Measurements from ENCODE around the gene CHAD. TPM values are rescaled to one million over a fixed set of nuclear protein-coding genes. Genes with fewer than 3 reads are reported as not detected.

The CHAD gene
- polyA plus RNA-seq, 1 donor = 5.9 TPM

DNA sequence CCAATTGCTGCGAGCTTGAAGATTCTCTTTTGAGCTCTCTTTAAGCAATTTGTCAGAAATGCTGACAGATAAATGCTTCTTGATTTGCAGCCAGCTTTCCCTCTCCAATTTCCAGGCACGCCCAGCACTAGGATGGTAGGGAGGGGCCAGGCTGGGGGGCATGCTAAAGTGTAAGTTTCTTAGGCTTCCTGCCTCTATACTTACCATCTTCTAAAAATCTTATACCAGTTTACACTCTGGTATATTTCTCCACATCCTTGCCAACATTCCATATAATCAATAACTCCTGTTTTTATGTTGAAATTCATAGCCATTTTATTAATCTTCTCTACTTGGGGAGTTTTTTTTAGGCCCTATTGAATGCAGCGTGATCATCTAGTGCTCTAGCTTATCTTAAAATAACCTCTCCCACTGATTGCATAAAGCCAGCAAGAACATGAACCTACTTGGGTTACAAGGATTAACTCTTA lies 25.1 kb downstream of the CHAD start:
- Histone ChIP-seq H3K27ac (ENCODE audit: low read length) (peak overlapping the region; percentile 31), H3K9me3 (ENCODE audit: control insufficient read depth, low read depth, low read length) (no peaks in the 10 kb centered on the region), H3K27me3 (ENCODE audit: control insufficient read depth, insufficient read depth, low read length) (no peaks in the 10 kb centered on the region), H3K4me1 (ENCODE audit: control insufficient read depth, insufficient read depth, low read length) (peaks cover 53% of the 10 kb centered on the region), H3K4me3 (ENCODE audit: low read length) (no peak overlapping the region), H3K36me3 (ENCODE audit: control insufficient read depth, insufficient read depth, low read length) (no peaks in the 10 kb centered on the region)
- WGBS (ENCODE audit: insufficient coverage, low lambda C conversion rate) = no CpG with 5 or more reads among the region's 3 CpGs
- peak in 1 of 2 donors; percentile 66 for DNase-seq

DNA sequence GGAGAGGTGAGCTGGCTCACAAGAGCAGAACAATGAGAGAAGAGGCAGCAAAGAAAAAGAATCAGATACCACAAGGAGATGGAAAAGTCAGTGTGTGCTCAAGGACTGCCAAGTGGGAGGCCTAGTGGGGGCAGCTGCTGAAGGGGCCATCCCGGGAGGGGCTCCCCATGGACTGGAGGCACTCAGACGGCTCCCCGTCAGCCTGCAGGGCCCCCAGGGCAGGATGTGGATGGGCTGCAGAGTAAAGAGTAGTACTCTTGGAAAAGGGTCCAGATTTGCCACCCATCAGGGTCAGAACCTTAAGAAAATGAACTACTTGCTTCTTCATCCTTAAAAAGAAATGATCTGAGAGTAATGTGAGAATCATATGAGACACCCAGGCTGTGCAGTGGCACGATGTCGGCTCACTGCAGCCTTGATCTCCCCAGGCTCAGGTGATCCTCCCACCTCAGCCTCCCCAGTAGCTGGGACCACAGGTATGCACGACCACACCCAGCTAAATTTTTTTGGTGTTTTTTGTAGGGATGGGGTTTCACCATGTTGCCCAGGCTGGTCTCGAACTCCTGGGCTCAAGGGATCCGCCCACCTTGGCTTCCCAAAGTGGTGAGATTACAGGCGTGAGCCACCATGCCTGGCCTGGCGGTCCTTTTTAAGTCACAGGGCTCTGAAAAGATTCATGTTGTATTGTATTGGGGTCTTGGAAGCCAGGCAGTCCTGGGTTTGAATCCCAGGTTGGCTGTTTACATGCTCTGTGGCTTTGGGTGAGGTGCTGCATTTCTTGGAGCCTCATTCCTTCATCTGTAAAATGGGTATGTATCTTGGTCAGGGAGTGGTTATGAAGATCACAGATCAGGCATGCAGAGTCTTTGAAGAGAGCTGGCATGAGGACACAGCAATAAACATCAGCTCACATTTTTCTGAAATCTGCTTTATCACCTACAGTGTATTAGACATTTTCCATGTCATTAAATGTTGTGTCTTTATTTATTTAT lies 27.5 kb downstream of the CHAD start:
- Histone ChIP-seq H3K4me1 (ENCODE audit: control insufficient read depth, insufficient read depth, low read length) (peaks cover 42% of the 10 kb centered on the region), H3K9me3 (ENCODE audit: control insufficient read depth, low read depth, low read length) (no peaks in the 10 kb centered on the region), H3K36me3 (ENCODE audit: control insufficient read depth, insufficient read depth, low read length) (peaks cover 5% of the 10 kb centered on the region), H3K27me3 (ENCODE audit: control insufficient read depth, insufficient read depth, low read length) (no peaks in the 10 kb centered on the region), H3K27ac (ENCODE audit: low read length) (peak overlapping the region; percentile 89), H3K4me3 (ENCODE audit: low read length) (no peak overlapping the region)
- no CpG with 5 or more reads among the region's 10 CpGs for WGBS (ENCODE audit: insufficient coverage, low lambda C conversion rate)
- DNase-seq = no peak

DNA sequence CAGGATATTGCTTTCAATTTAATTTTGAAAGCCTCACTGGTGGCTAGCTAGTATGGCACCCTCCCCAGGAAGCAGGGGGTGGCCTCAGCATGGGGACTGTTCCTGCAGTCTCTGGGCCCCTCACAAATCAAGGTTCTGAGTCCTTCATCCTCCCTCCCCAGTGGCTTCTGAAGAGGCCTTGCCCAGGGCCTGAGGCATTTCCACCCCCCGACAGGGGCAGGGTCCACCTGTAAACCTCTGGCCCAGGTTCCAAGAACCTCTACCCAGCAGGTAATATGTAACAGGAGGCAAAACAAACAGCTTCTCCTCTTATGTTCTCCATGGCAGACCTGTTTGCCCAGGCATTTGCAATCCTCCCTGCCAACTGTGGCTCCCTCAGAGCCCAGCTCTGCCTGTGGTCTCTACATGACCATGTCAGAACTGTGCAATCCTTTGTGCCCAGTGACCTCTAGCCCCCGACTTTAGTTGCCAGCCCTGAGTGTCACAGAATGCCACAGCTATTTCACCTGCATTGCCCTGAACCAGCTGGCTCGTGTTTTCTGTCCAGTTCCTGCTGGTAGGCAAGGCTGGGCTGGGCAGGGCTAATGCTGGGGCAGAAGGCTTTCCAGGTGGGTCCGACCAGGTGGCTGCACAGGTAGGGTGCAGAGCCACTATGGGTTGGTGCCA lies 28.4 kb downstream of the CHAD start:
- no CpG with 5 or more reads among the region's 4 CpGs for WGBS (ENCODE audit: insufficient coverage, low lambda C conversion rate)
- H3K27me3 ChIP-seq (ENCODE audit: control insufficient read depth, insufficient read depth, low read length) = no peaks in the 10 kb centered on the region
- DNase-seq = peak; percentile 83 to 90

DNA sequence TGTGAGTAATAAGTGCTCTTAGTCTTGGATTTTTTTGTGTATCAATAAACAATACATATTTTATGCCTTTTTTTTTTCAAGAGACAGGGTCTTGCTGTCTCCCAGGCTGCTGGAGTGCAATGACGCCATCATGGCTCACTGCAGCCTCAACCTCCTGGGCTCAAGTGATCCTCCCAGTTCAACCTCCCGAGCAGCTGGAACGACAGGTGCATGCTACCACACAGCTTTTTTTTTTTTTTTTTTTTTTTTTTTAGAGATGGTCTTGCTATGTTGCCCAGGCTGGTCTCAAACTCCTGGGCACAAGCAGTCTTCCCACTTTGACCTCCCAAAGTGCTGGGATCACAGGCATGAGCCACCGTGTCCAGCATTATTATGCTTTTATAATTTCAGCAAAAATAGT lies 29.7 kb downstream of the CHAD start:
- H3K36me3 ChIP-seq (ENCODE audit: control insufficient read depth, insufficient read depth, low read length) = peaks cover 5% of the 10 kb centered on the region
- no peaks in the 10 kb centered on the region for H3K27me3 ChIP-seq (ENCODE audit: control insufficient read depth, insufficient read depth, low read length)
- H3K27ac ChIP-seq (ENCODE audit: low read length) = no peak overlapping the region
- DNase-seq = no peak
- H3K4me1 ChIP-seq (ENCODE audit: control insufficient read depth, insufficient read depth, low read length) = peaks cover 40% of the 10 kb centered on the region
- no peaks in the 10 kb centered on the region for H3K9me3 ChIP-seq (ENCODE audit: control insufficient read depth, low read depth, low read length)
- no peak overlapping the region for H3K4me3 ChIP-seq (ENCODE audit: low read length)
- WGBS (ENCODE audit: insufficient coverage, low lambda C conversion rate) = no CpG with 5 or more reads among the region's 4 CpGs

More for the DNA sequence above, 28.4 kb downstream of the CHAD start:
- H3K9me3 ChIP-seq (ENCODE audit: control insufficient read depth, low read depth, low read length) = no peaks in the 10 kb centered on the region
- H3K36me3 ChIP-seq (ENCODE audit: control insufficient read depth, insufficient read depth, low read length) = peaks cover 5% of the 10 kb centered on the region
- H3K27ac ChIP-seq (ENCODE audit: low read length) = peak overlapping the region; percentile 89
- H3K4me1 ChIP-seq (ENCODE audit: control insufficient read depth, insufficient read depth, low read length) = peaks cover 42% of the 10 kb centered on the region
- no peak overlapping the region for H3K4me3 ChIP-seq (ENCODE audit: low read length)

DNA sequence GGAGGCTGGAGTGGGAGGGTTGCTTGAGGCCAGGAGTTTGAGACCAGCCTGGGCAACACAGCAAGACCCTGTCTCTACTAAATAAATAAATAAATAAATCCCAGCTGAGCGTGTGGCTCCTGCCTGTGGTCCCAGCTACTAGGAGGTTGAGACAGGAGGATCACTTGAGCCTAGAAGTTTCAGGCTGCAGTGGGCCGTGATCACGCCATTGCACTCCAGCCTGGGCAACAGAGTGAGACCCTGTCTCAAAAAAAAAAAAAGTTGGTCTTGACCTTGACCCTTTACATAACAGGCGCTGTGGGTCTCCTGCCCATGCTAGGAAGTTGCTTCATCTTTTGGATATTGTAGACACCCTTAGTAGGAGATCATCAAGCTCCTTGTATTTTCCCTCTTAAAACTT lies 31.3 kb downstream of the CHAD start:
- Histone ChIP-seq H3K9me3 (ENCODE audit: control insufficient read depth, low read depth, low read length) (no peaks in the 10 kb centered on the region), H3K36me3 (ENCODE audit: control insufficient read depth, insufficient read depth, low read length) (peaks cover 7% of the 10 kb centered on the region), H3K4me1 (ENCODE audit: control insufficient read depth, insufficient read depth, low read length) (peaks cover 26% of the 10 kb centered on the region), H3K27ac (ENCODE audit: low read length) (no peak overlapping the region), H3K27me3 (ENCODE audit: control insufficient read depth, insufficient read depth, low read length) (no peaks in the 10 kb centered on the region), H3K4me3 (ENCODE audit: low read length) (no peak overlapping the region)
- no peak for DNase-seq
- WGBS (ENCODE audit: insufficient coverage, low lambda C conversion rate) = no CpG with 5 or more reads among the region's 4 CpGs

DNA sequence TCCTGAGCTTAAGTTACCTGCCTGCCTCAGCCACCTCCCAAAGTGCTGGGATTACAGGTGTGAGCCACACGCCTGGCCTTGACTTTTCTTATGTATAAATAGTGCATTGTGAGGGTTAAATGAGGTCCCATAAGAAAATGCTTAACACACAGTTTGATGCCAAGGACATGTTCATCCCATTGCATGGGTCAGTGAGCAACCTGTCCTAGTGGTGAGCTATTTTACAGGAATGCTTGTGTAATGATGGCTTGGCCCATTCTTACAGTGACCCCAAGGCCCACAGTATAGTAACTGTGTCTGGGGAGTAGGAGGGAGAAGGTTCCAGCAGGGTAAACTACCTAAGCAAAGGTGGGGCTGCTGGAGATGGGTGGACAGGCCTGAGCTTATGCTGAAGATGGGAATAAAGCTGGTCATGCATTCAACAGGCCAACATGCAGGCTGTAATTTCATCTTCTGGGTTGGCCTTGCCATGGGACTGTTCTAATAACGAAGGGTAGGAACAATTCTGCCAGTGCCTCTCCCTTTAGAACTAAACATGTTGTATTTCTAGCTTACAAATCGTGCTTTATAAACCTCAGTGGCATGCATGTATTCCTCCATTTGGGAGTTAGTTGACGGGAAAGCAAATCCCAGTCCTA lies 36.4 kb downstream of the CHAD start:
- Histone ChIP-seq H3K9me3 (ENCODE audit: control insufficient read depth, low read depth, low read length) (no peaks in the 10 kb centered on the region), H3K27ac (ENCODE audit: low read length) (no peak overlapping the region), H3K27me3 (ENCODE audit: control insufficient read depth, insufficient read depth, low read length) (no peaks in the 10 kb centered on the region), H3K4me1 (ENCODE audit: control insufficient read depth, insufficient read depth, low read length) (peaks cover 31% of the 10 kb centered on the region), H3K36me3 (ENCODE audit: control insufficient read depth, insufficient read depth, low read length) (peaks cover 7% of the 10 kb centered on the region), H3K4me3 (ENCODE audit: low read length) (no peak overlapping the region)
- DNase-seq = no peak
- 100% methylated on average over 1 of the region's 4 CpGs for WGBS (ENCODE audit: insufficient coverage, low lambda C conversion rate)

DNA sequence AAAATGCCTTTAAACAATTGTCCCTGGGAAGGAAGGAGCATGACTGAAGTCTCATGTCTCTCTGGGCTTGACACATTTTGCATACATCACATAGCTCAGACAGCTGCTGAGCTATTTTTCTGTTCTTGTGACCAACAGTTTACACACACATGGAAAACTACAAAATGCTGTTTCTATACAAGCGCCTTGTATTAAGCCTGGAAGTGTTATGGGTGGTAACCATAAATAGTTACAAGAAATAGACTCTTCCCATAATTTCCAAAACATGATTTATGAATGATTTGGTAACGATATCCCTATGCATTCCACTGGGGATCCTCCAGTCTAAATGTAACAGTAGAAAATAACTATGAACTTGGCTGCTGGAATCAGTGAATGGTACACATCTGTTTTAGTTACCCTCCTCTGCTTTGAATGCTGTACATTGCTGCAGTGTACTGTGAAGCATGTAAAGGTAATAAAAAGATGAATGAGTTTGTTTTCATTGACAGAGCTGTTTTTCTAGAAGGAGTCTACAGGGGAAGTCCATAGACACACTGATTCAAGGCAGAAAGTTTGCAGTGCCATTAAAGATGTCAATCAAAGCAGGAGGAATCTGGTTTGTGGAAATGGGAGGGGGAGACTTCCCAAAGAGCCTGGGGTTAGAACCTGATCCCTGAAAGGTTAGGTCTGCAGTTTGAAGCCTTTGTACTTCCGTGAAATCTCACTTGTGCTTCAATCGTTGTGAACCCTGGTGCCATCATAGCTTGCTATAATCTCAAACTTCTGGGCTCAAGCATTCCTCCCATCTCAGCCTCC lies 37.7 kb downstream of the CHAD start:
- no peak overlapping the region for H3K27ac ChIP-seq (ENCODE audit: low read length)
- H3K36me3 ChIP-seq (ENCODE audit: control insufficient read depth, insufficient read depth, low read length) = peaks cover 2% of the 10 kb centered on the region
- no peak overlapping the region for H3K4me3 ChIP-seq (ENCODE audit: low read length)
- no peak for DNase-seq
- H3K9me3 ChIP-seq (ENCODE audit: control insufficient read depth, low read depth, low read length) = no peaks in the 10 kb centered on the region
- peaks cover 34% of the 10 kb centered on the region for H3K4me1 ChIP-seq (ENCODE audit: control insufficient read depth, insufficient read depth, low read length)
- no CpG with 5 or more reads among the region's 4 CpGs for WGBS (ENCODE audit: insufficient coverage, low lambda C conversion rate)
- no peaks in the 10 kb centered on the region for H3K27me3 ChIP-seq (ENCODE audit: control insufficient read depth, insufficient read depth, low read length)

DNA sequence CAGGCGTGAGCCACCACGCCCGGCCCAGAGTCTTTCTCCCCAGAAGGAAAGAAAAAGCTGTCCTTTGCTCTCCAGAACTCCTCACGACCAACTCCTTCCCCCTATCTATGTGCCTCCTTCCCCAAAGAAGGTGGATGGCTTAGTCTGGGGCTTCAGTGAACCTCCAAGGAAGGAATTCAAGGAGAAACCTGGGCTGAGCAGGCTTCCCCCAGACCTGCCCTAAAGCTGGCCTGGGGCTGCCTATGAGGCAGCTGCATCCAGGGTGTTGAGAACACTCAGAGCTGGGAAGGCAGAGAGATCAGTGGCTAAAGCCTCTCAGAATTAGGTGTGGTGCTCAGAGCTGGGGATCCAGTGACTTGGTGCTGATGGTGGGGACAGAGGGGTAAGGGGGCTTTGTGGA lies 38.9 kb downstream of the CHAD start:
- no CpG with 5 or more reads among the region's 4 CpGs for WGBS (ENCODE audit: insufficient coverage, low lambda C conversion rate)
- H3K9me3 ChIP-seq (ENCODE audit: control insufficient read depth, low read depth, low read length) = peaks cover 2% of the 10 kb centered on the region
- no peaks in the 10 kb centered on the region for H3K27me3 ChIP-seq (ENCODE audit: control insufficient read depth, insufficient read depth, low read length)
- no peak for DNase-seq
- peaks cover 2% of the 10 kb centered on the region for H3K36me3 ChIP-seq (ENCODE audit: control insufficient read depth, insufficient read depth, low read length)
- H3K27ac ChIP-seq (ENCODE audit: low read length) = peak overlapping the region; percentile 93
- peaks cover 43% of the 10 kb centered on the region for H3K4me1 ChIP-seq (ENCODE audit: control insufficient read depth, insufficient read depth, low read length)
- no peak overlapping the region for H3K4me3 ChIP-seq (ENCODE audit: low read length)

DNA sequence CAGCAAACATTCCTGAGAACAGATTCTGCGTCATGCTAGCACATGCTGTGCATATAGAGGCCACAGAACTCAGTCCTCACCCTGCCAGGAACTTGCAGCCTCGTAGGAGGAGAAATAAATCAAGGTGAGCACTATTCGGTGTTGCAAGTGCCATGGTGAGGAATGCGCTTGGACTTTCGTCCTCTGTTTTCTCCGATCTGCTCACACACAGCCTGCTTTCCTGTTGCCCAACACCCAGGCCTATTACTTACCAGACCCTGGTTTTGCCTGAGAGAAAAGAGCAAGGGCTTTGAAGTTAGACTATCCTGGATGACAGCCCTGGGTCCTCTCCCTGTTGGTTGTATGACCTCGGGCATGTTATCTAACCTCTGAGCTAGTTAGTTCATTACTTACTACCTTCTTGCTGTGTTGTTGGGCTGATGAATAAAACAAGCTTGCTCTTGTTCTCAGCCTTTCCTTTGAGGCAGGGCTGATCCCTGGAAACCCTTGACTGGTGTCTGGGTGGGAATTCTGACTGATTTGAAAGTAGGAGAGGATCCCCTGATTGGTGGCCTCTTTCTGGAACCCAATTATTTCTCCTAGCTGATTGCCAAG lies 39.8 kb downstream of the CHAD start:
- Histone ChIP-seq H3K4me3 (ENCODE audit: low read length) (no peak overlapping the region), H3K27me3 (ENCODE audit: control insufficient read depth, insufficient read depth, low read length) (no peaks in the 10 kb centered on the region), H3K27ac (ENCODE audit: low read length) (peak overlapping the region; percentile 93), H3K36me3 (ENCODE audit: control insufficient read depth, insufficient read depth, low read length) (peaks cover 2% of the 10 kb centered on the region), H3K9me3 (ENCODE audit: control insufficient read depth, low read depth, low read length) (peaks cover 2% of the 10 kb centered on the region), H3K4me1 (ENCODE audit: control insufficient read depth, insufficient read depth, low read length) (peaks cover 52% of the 10 kb centered on the region)
- whole genome bisulfite sequencing (ENCODE audit: insufficient coverage, low lambda C conversion rate) = no CpG with 5 or more reads among the region's 7 CpGs
- peak; percentile 92 to 95 for DNase-seq
